GM19025 (cell line): Measurements from ENCODE around the gene SPPL3.
A peak's percentile ranks its signal among the peaks of the same experiment; 100 is the strongest.
"Not testable (repeated sequence)": the region's sequence is repeated elsewhere in the genome, so short reads cannot be mapped to it uniquely, and the experiment has no call there.

Experiments used
- ATAC-seq: cut with Tn5 transposase; IDR thresholded peaks from one replicate; pipeline ENCODE4 v1.9.1; 2021; ENCODE audit warnings: mild to moderate bottlenecking, low read depth, moderate library complexity; ENCODE audit not compliant: unreplicated experiment

Gene SPPL3

GRCh38 chr12:120733574-120733973 lies 170.6 kb downstream of the SPPL3 start:
- ATAC-seq = no peak

GRCh38 chr12:120732198-120732597 lies 172.0 kb downstream of the SPPL3 start:
- ATAC-seq = not testable (repeated sequence)

GRCh38 chr12:120726961-120727360 lies 177.2 kb downstream of the SPPL3 start:
- no peak for ATAC-seq

- ATAC-seq = no peak
Measured at GRCh38 chr12:120726510-120726793, 177.7 kb downstream of the SPPL3 start.

- peak; percentile 99 for ATAC-seq
Measured at GRCh38 chr12:120725659-120726509, 178.3 kb downstream of the SPPL3 start, which contains the start of gene ACADS. TSS of gene ACADS (plus strand) at chr12:120725826. CDS start at chr12:120725886, 60 bp downstream.

- ATAC-seq = no peak
Measured at GRCh38 chr12:120725151-120725658, 179.0 kb downstream of the SPPL3 start.

- ATAC-seq = no peak
Measured at GRCh38 chr12:120724720-120725119, 179.4 kb downstream of the SPPL3 start.

- no peak for ATAC-seq
Measured at GRCh38 chr12:120722784-120723183, 181.4 kb downstream of the SPPL3 start.

- ATAC-seq = no peak
Measured at GRCh38 chr12:120721866-120722265, 182.3 kb downstream of the SPPL3 start.

GRCh38 chr12:120720987-120721801 lies 183.0 kb downstream of the SPPL3 start:
- ATAC-seq = no peak

GRCh38 chr12:120720234-120720986 lies 183.7 kb downstream of the SPPL3 start:
- ATAC-seq = no peak

- no peak for ATAC-seq
Measured at GRCh38 chr12:120719496-120720233, 184.5 kb downstream of the SPPL3 start.

- peak; percentile 51 for ATAC-seq
Measured at GRCh38 chr12:120719072-120719471, 185.1 kb downstream of the SPPL3 start.

- no peak for ATAC-seq
Measured at GRCh38 chr12:120718055-120718454, 186.1 kb downstream of the SPPL3 start.

GRCh38 chr12:120713861-120714482 lies 190.2 kb downstream of the SPPL3 start:
- no peak for ATAC-seq

- no peak for ATAC-seq
Measured at GRCh38 chr12:120712610-120713009, 191.5 kb downstream of the SPPL3 start.
